SU-DHL-6 (cell line): Measurements from ENCODE around the gene OR2A1.
"Not testable (repeated sequence)": the region's sequence is repeated elsewhere in the genome, so short reads cannot be mapped to it uniquely, and the experiment has no call there.

Experiments used
- CTCF ChIP-seq: fragments of 200-600 bp; sonication (generic); IDR thresholded peaks from one replicate; pipeline ENCODE4 v1.5.1; 2017; ENCODE audit warnings: antibody characterized with exemption, mild to moderate bottlenecking, low read length, moderate library complexity; ENCODE audit not compliant: insufficient read depth, poor library complexity, severe bottlenecking
- EZH2phosphoT487 ChIP-seq: fragments of 200-600 bp; sonication (generic), shearing (Covaris generic); conservative IDR thresholded peaks from 2 replicates; pipeline ENCODE4 v1.6.1; 2018; ENCODE audit warnings: mild to moderate bottlenecking, antibody characterized with exemption, low read length, moderate library complexity, mixed read lengths

GRCh38 chr7:144323359-144323758 lies 11.1 kb downstream of the OR2A1 start:
- TF ChIP-seq CTCF, EZH2phosphoT487: not testable (repeated sequence)
